Suprapubic skin (tissue), 4 donors: ENCODE results near the gene RANBP1. TPM values are rescaled to one million over a fixed set of nuclear protein-coding genes. Genes with fewer than 3 reads are reported as not detected.

Experiments
- DNase-seq, 2 donors: peaks; one replicate each; pipeline ENCODE4 v3.0.0-alpha.2; 2019; ENCODE audit warnings: low spot score in 2 of 2
- H3K27ac ChIP-seq: fragments of 200-600 bp; sonication (generic); one replicate; pipeline ENCODE4 v1.5.1; 2019
- H3K27me3 ChIP-seq: fragments of 200-600 bp; sonication (generic); one replicate; pipeline ENCODE4 v1.5.1; 2019
- H3K36me3 ChIP-seq: fragments of 200-600 bp; sonication (generic); one replicate; pipeline ENCODE4 v1.5.1; 2019
- H3K4me1 ChIP-seq: fragments of 200-600 bp; sonication (generic); one replicate; pipeline ENCODE4 v1.5.1; 2019
- H3K4me3 ChIP-seq: fragments of 200-600 bp; sonication (generic); one replicate; pipeline ENCODE4 v1.5.1; 2019; ENCODE audit warnings: mild to moderate bottlenecking
- H3K9me3 ChIP-seq: fragments of 200-600 bp; sonication (generic); one replicate; pipeline ENCODE4 v1.5.1; 2019
- EP300 ChIP-seq: sonication (generic); formaldehyde crosslinking; IDR thresholded peaks from one replicate; pipeline ENCODE4 v1.6.1; 2017; ENCODE audit warnings: antibody characterized with exemption
- POLR2A ChIP-seq, 2 donors: fragments of 450-650 bp; IDR thresholded peaks; one replicate each; pipeline ENCODE4 v1.6.1; 2017; ENCODE audit warnings: antibody characterized with exemption in 2 of 2, mild to moderate bottlenecking in 2 of 2, moderate library complexity in 2 of 2
- POLR2AphosphoS5 ChIP-seq, 3 donors: sonication (generic); formaldehyde crosslinking; IDR thresholded peaks; one replicate each; pipeline ENCODE4 v1.6.1; 2017; ENCODE audit warnings: antibody characterized with exemption in 3 of 3
- WGBS: methylation state at CpG from one replicate; pipeline ENCODE4 v1.1.5; 2018; 5-methylcytosine and 5-hydroxymethylcytosine counted together
- total RNA-seq, 4 donors: library from RNA; depleted of rRNA; stranded (reverse); fragments of >200 nt; gene quantifications; one replicate each; pipeline ENCODE4 v1.1.0, GENCODE V29; 2016
- TF ChIP-seq, protein P1 (sequence below), 2 donors: fragments of 200-600 bp in 1 of 2; fragments of 450-650 bp in 1 of 2; sonication (generic) in 1 of 2; IDR thresholded peaks; one replicate each; pipeline ENCODE4 v1.5.1; 2016 to 2019; ENCODE audit warnings: antibody characterized with exemption in 2 of 2, mild to moderate bottlenecking in 1 of 2, moderate library complexity in 1 of 2

RANBP1 gene
- total RNA-seq, 4 donors from 2014 or later = 107 to 150 (median 119) TPM

DNA sequence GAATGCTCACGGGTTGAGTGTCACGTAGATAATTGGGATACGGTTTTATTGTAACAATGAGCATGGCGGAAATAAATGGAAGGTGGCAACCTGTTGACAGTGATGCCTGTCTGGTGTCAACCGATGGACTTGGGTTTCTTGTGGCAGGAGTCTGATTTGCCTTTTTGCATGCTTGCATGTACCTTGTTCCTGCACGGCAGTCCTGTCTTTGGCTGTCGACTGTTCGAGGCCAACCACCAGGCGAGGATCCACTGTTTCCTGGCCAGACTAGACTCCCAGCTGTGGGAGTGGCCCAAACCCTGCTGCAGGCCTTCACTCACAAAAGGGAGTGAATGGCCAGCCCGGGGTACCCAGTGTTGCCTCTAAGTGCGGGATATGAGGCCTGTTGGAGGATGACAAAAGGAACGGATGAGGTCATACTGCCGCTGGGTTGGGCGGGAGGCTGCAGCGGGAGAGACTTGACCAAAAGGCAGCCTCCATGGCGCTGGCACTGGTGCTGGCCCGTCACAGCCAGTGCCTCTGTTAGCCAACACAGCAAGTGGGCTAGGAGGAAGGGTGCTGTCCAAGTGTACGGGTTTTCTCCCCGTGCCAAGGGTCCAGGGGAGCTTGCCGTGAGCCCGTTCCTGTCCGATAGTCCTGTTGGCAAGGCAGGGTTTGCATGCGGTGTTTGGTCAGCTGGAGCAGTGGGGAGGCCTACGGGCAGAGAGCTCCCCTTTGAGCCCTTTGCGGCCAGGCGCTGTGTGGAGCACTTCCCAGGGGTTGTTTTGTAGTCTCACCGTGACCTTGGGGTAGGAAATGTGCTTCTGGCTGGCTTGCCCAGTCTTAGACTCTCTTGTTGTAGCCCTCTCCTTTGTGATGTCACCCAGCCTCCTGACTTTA lies 34.9 kb upstream of the RANBP1 start:
- TF ChIP-seq POLR2A (IDR thresholded peaks at IDR 0.05) = no peak
- TF ChIP-seq, protein P1, sequence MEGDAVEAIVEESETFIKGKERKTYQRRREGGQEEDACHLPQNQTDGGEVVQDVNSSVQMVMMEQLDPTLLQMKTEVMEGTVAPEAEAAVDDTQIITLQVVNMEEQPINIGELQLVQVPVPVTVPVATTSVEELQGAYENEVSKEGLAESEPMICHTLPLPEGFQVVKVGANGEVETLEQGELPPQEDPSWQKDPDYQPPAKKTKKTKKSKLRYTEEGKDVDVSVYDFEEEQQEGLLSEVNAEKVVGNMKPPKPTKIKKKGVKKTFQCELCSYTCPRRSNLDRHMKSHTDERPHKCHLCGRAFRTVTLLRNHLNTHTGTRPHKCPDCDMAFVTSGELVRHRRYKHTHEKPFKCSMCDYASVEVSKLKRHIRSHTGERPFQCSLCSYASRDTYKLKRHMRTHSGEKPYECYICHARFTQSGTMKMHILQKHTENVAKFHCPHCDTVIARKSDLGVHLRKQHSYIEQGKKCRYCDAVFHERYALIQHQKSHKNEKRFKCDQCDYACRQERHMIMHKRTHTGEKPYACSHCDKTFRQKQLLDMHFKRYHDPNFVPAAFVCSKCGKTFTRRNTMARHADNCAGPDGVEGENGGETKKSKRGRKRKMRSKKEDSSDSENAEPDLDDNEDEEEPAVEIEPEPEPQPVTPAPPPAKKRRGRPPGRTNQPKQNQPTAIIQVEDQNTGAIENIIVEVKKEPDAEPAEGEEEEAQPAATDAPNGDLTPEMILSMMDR (IDR thresholded peaks at IDR 0.05) = no peak
- TF ChIP-seq EP300 = no peak
- no peak for TF ChIP-seq POLR2AphosphoS5 (IDR thresholded peaks at IDR 0.05)
- H3K9me3 ChIP-seq = no peaks in the 10 kb centered on the region
- H3K4me3 ChIP-seq = peak overlapping the region; percentile 81
- H3K27me3 ChIP-seq = no peaks in the 10 kb centered on the region
- 12% methylated on average over 23 of the region's 27 CpGs for WGBS
- peaks cover 48% of the 10 kb centered on the region for H3K4me1 ChIP-seq
- H3K27ac ChIP-seq = peak overlapping the region; percentile 97
- peaks cover 6% of the 10 kb centered on the region for H3K36me3 ChIP-seq
- DNase-seq = no peak

DNA sequence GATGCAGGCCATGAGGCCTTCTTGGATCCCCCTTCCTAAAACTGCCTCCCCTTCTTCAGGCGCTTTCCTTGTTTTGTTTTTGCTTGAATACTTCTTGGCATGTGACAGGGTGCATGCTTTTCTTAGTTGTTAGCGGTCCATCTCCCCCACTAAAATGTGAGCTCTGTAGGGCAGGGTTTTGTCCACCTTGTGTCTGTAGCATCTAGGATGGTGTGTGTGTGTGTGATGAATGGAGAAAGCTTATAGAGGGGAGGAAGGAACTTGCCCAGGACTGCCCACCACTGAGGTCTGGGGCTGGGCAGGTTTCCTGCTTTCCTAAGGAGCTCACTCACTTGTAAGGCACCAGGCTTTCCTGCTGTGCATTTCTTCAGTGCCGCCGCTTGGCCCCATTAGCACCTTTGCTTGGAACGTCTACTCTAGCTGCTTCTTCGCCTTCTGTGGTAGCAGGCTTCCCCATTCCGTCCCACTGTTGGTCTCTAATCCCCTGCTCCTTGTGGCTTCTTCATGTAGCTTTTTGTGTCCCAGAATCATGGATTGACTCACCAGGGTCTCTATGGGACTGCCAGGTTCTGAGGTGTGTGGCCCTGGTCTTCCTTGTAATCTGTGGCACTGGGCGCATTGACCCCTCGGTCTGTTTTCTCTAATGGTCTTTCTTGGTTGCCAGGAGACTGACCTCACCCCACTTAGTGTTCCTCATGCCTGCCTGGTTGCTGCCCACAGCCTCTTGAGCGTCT lies 32.6 kb upstream of the RANBP1 start:
- no peak for TF ChIP-seq POLR2A (IDR thresholded peaks at IDR 0.05)
- no peak for TF ChIP-seq POLR2AphosphoS5 (IDR thresholded peaks at IDR 0.05)
- TF ChIP-seq, protein P1 (IDR thresholded peaks at IDR 0.05) = no peak
- TF ChIP-seq EP300 = no peak
- 82% methylated on average over 10 of the region's 10 CpGs for WGBS
- Histone ChIP-seq H3K27me3 (no peaks in the 10 kb centered on the region), H3K9me3 (no peaks in the 10 kb centered on the region), H3K27ac (no peak overlapping the region), H3K36me3 (peaks cover 29% of the 10 kb centered on the region), H3K4me3 (no peak overlapping the region), H3K4me1 (peaks cover 48% of the 10 kb centered on the region)
- DNase-seq = no peak

DNA sequence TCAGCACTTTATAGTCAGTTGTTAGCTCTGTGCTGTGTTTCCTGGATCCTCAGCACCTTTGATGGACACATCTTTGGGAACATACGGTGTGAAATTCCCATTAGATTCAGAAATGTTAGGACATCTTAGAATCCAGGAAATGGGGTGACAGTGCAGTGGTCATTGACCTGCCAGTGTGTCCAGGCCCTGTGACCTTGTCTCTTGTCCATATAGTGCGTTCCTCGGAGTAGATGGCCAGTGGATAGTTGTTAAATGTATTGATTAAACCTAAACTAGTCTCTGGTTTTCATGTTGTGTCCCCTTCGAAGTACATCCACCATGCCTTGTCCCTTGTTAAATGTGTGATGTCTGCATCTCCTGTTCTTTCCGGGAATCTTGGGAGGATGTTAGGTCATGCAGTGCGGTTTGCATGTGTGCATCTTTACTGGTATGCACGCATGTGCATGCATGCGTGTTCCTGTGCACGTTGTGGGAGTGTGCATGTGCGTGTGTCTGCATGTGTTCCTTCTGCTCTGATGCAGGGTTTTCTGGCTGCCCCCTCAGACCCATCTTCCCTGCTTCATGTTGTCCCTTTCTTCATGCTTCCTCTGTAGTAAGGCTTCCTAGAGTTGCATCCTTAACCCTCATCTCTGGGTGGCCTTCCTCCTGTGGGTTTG lies 31.9 kb upstream of the RANBP1 start:
- no peak overlapping the region for H3K27ac ChIP-seq
- TF ChIP-seq, protein P1 (IDR thresholded peaks at IDR 0.05) = no peak
- TF ChIP-seq EP300 (no peak), POLR2AphosphoS5 (IDR thresholded peaks at IDR 0.05) (no peak), POLR2A (IDR thresholded peaks at IDR 0.05) (no peak)
- H3K27me3 ChIP-seq = no peaks in the 10 kb centered on the region
- 64% methylated on average over 10 of the region's 10 CpGs for whole genome bisulfite sequencing
- no peak overlapping the region for H3K4me3 ChIP-seq
- H3K9me3 ChIP-seq = no peaks in the 10 kb centered on the region
- peaks cover 47% of the 10 kb centered on the region for H3K4me1 ChIP-seq
- H3K36me3 ChIP-seq = peaks cover 36% of the 10 kb centered on the region
- DNase-seq = no peak

GRCh38 chr22:20084547-20085413 lies 31.1 kb upstream of the RANBP1 start:
- Histone ChIP-seq H3K9me3 (no peaks in the 10 kb centered on the region), H3K36me3 (peaks cover 43% of the 10 kb centered on the region), H3K27me3 (no peaks in the 10 kb centered on the region), H3K27ac (no peak overlapping the region), H3K4me1 (peaks cover 42% of the 10 kb centered on the region), H3K4me3 (no peak overlapping the region)
- no peak for TF ChIP-seq POLR2AphosphoS5 (IDR thresholded peaks at IDR 0.05)
- TF ChIP-seq, protein P1 (IDR thresholded peaks at IDR 0.05) = peak in 1 of 2 donors; percentile 22
- DNase-seq = no peak
- WGBS = 74% methylated on average over 20 of the region's 23 CpGs
